GM23338 (cell line): Measurements from ENCODE around the gene TMEM242. TPM values are rescaled to one million over a fixed set of nuclear protein-coding genes. Genes with fewer than 3 reads are reported as not detected.

Source experiments
- ATAC-seq: fragments of 200-7000 bp; cut with Tn5 transposase; 3 replicates; pipeline ENCODE4 v1.9.1; 2020
- DNase-seq: peaks from one replicate; pipeline ENCODE4 v3.0.0-alpha.2; 2015; ENCODE audit warnings: low spot score
- H2AFZ ChIP-seq: fragments of 200-600 bp; sonication (generic); 2 replicates; pipeline ENCODE4 v1.8.0; 2016; ENCODE audit warnings: antibody characterized with exemption, mild to moderate bottlenecking, moderate library complexity
- H3F3A ChIP-seq: fragments of 200-600 bp; sonication (generic); replicated peaks from 2 replicates; pipeline ENCODE4 v1.8.0; 2017; ENCODE audit warnings: antibody characterized with exemption, mixed run types, low read depth
- H3K27ac ChIP-seq: fragments of 200-600 bp; sonication (generic); 2 replicates; pipeline ENCODE4 v1.6.1; 2016; ENCODE audit warnings: low read depth
- H3K27me3 ChIP-seq: fragments of 200-600 bp; sonication (generic); 2 replicates; pipeline ENCODE4 v1.8.0; 2016; ENCODE audit warnings: mild to moderate bottlenecking, mixed run types, moderate library complexity; ENCODE audit not compliant: insufficient read depth
- H3K36me3 ChIP-seq: fragments of 200-600 bp; sonication (generic); 2 replicates; pipeline ENCODE4 v1.8.0; 2016; ENCODE audit warnings: mild to moderate bottlenecking; ENCODE audit not compliant: insufficient read depth
- H3K4me1 ChIP-seq: fragments of 200-600 bp; sonication (generic); 2 replicates; pipeline ENCODE4 v1.8.0; 2016; ENCODE audit warnings: mild to moderate bottlenecking, moderate library complexity; ENCODE audit not compliant: insufficient read depth
- H3K4me2 ChIP-seq: fragments of 200-600 bp; sonication (generic); 2 replicates; pipeline ENCODE4 v1.7.1; 2017; ENCODE audit warnings: mixed run types
- H3K4me3 ChIP-seq: fragments of 200-600 bp; sonication (generic); 2 replicates; pipeline ENCODE4 v1.6.1; 2016; ENCODE audit warnings: mixed run types
- H3K79me2 ChIP-seq: fragments of 200-600 bp; sonication (generic); replicated peaks from 2 replicates; pipeline ENCODE4 v1.8.0; 2017; ENCODE audit warnings: mild to moderate bottlenecking; ENCODE audit not compliant: insufficient read depth
- H3K9me2 ChIP-seq: fragments of 200-600 bp; sonication (generic); 2 replicates; pipeline ENCODE4 v1.8.0; 2017; ENCODE audit not compliant: insufficient read depth
- H4K20me1 ChIP-seq: fragments of 200-600 bp; sonication (generic); replicated peaks from 2 replicates; pipeline ENCODE4 v1.8.0; 2017; ENCODE audit warnings: mild to moderate bottlenecking; ENCODE audit not compliant: insufficient read depth
- H3K27ac Mint-ChIP-seq: 2 replicates; pipeline ENCODE4 v1.8.0; 2020; ENCODE audit warnings: inconsistent platforms, mild to moderate bottlenecking, moderate library complexity, mixed read lengths
- H3K27me3 Mint-ChIP-seq: 3 replicates; pipeline ENCODE4 v1.8.0; 2022; ENCODE audit warnings: low read depth, mild to moderate bottlenecking, moderate library complexity, mixed read lengths, inconsistent platforms; ENCODE audit not compliant: insufficient read depth, poor library complexity
- H3K36me3 Mint-ChIP-seq: 3 replicates; pipeline ENCODE4 v1.8.0; 2021; ENCODE audit warnings: low read depth, mild to moderate bottlenecking, inconsistent platforms, moderate library complexity, mixed read lengths
- H3K4me1 Mint-ChIP-seq: 3 replicates; pipeline ENCODE4 v1.8.0; 2020; ENCODE audit warnings: mild to moderate bottlenecking, inconsistent platforms, mixed read lengths
- H3K4me3 Mint-ChIP-seq: 3 replicates; pipeline ENCODE4 v1.8.0; 2021; ENCODE audit warnings: moderate library complexity, mild to moderate bottlenecking, inconsistent platforms, mixed read lengths
- H3K9me3 Mint-ChIP-seq: 3 replicates; pipeline ENCODE4 v1.8.0; 2020; ENCODE audit warnings: moderate library complexity, mild to moderate bottlenecking, inconsistent platforms, mixed read lengths
- CREB1 ChIP-seq: fragments of 250-450 bp; sonication (Bioruptor Pico); IDR thresholded peaks from 2 replicates; pipeline ENCODE4 v1.5.0; 2020; ENCODE audit warnings: low read depth, mild to moderate bottlenecking, moderate library complexity
- CTCF ChIP-seq, 2 experiments: fragments of 200-600 bp in 1 of 2; sonication (generic) in 1 of 2; conservative IDR thresholded peaks; 2 replicates each; pipeline versions ENCODE4 v1.5.1 to v1.6.1; 2016 to 2017; ENCODE audit warnings: antibody characterized with exemption in 2 of 2, low read depth in 2 of 2, mild to moderate bottlenecking in 2 of 2, moderate library complexity in 1 of 2
- ETS1 ChIP-seq: IDR thresholded peaks from 2 replicates; pipeline ENCODE4 v1.6.1; 2016; ENCODE audit warnings: antibody characterized with exemption
- EZH2 ChIP-seq: fragments of 200-600 bp; sonication (generic); IDR thresholded peaks from one replicate; pipeline ENCODE4 v1.8.0; 2017; ENCODE audit warnings: antibody characterized with exemption, mild to moderate bottlenecking, low read depth; ENCODE audit not compliant: unreplicated experiment
- EZH2phosphoT487 ChIP-seq: fragments of 200-600 bp; sonication (generic); IDR thresholded peaks from one replicate; pipeline ENCODE4 v1.8.1; 2018; ENCODE audit warnings: antibody characterized with exemption; ENCODE audit not compliant: unreplicated experiment
- JUNB ChIP-seq: IDR thresholded peaks from one replicate; pipeline ENCODE4 v1.6.1; 2016; ENCODE audit warnings: antibody characterized with exemption; ENCODE audit not compliant: unreplicated experiment
- NANOG ChIP-seq: IDR thresholded peaks from 2 replicates; pipeline ENCODE4 v1.6.1; 2016; ENCODE audit warnings: antibody characterized with exemption, borderline replicate concordance
- POLR2AphosphoS5 ChIP-seq: IDR thresholded peaks from 2 replicates; pipeline ENCODE4 v1.6.1; 2016; ENCODE audit warnings: antibody characterized with exemption, low read depth
- REST ChIP-seq: IDR thresholded peaks from one replicate; pipeline ENCODE4 v1.6.1; 2018; ENCODE audit warnings: antibody characterized with exemption; ENCODE audit not compliant: unreplicated experiment
- STAT1 ChIP-seq: IDR thresholded peaks from one replicate; pipeline ENCODE4 v1.6.1; 2016; ENCODE audit warnings: antibody characterized with exemption; ENCODE audit not compliant: unreplicated experiment
- ZNF114 ChIP-seq: fragments of 250-450 bp; sonication (Bioruptor Pico); IDR thresholded peaks from 2 replicates; pipeline ENCODE4 v1.5.0; 2020; ENCODE audit warnings: mild to moderate bottlenecking, moderate library complexity
- ZNF331 ChIP-seq: fragments of 250-450 bp; sonication (Bioruptor Pico); IDR thresholded peaks from 2 replicates; pipeline ENCODE4 v1.5.0; 2020; ENCODE audit warnings: low read depth, mild to moderate bottlenecking, moderate library complexity
- ZNF462 ChIP-seq: fragments of 250-450 bp; sonication (Bioruptor Pico); IDR thresholded peaks from 2 replicates; pipeline ENCODE4 v1.5.0; 2020; ENCODE audit warnings: mild to moderate bottlenecking, moderate library complexity
- polyA plus RNA-seq: library from polyadenylated mRNA; unstranded; fragments of >200 nt; fragmentation: Nextera tagmentation; extraction: Ambion mirVana; gene quantifications from 2 replicates; pipeline ENCODE4 v1.2.1, GENCODE V29; 2016
- total RNA-seq: library from RNA; depleted of rRNA; stranded (reverse); fragments of >200 nt; shearing (Covaris generic); gene quantifications from 2 replicates; pipeline ENCODE4 v1.2.3, GENCODE V29; 2014

TMEM242 gene
- total and polyA plus RNA-seq, 2 experiments from 2014 or later, result 3.7 to 9.7 TPM

- no peaks in the 10 kb centered on the region for H3K27me3 ChIP-seq
- H2AFZ ChIP-seq, result no peak overlapping the region
- DNase-seq, result no peak
- no peak overlapping the region for H3K4me3 ChIP-seq
- H3F3A ChIP-seq, result no peaks in the 10 kb centered on the region
- no peaks in the 10 kb centered on the region for H4K20me1 ChIP-seq
- Mint-ChIP-seq H3K4me3 (no peak overlapping the region), H3K27ac (no peak overlapping the region), H3K36me3 (no peaks in the 10 kb centered on the region), H3K9me3 (no peaks in the 10 kb centered on the region), H3K27me3 (peaks cover 6% of the 10 kb centered on the region), H3K4me1 (no peaks in the 10 kb centered on the region; the same call in 2 of the 3 replicates)
- H3K4me2 ChIP-seq, result no peak overlapping the region
- H3K27ac ChIP-seq, result no peak overlapping the region
- no peaks in the 10 kb centered on the region for H3K79me2 ChIP-seq
- ATAC-seq, result no peak
- TF ChIP-seq ZNF331 (no peak), EZH2phosphoT487 (no peak), REST (no peak), EZH2 (no peak), CREB1 (no peak), NANOG (no peak), ZNF114 (CRISPR knock-in tag) (no peak), STAT1 (no peak), ZNF462 (CRISPR knock-in tag) (no peak), CTCF (conservative IDR thresholded peaks at IDR 0.05; ENCODE audit: low read depth in 2 of 2) (no peak), ETS1 (no peak), JUNB (no peak), POLR2AphosphoS5 (no peak)
- H3K4me1 ChIP-seq, result no peaks in the 10 kb centered on the region
- H3K9me2 ChIP-seq, result no peaks in the 10 kb centered on the region
- H3K36me3 ChIP-seq, result no peaks in the 10 kb centered on the region
These were observed 68.2 kb downstream of the TMEM242 start for GRCh38 chr6:157255079-157255478.
